HepG2 (cell line): ENCODE results near the gene XDH. TPM values are rescaled to one million over a fixed set of nuclear protein-coding genes. Genes with fewer than 3 reads are reported as not detected.

Experiments
- ATAC-seq: fragments of 200-7000 bp; cut with Tn5 transposase; 3 replicates; pipeline ENCODE4 v1.9.1; 2020; ENCODE audit warnings: mild to moderate bottlenecking, moderate library complexity
- BruUV-seq: library from RNA; stranded (reverse); fragments of 400-500 nt; replicated peaks from 2 replicates; lab custom pipeline; 2021; lab: Mats Ljungman, UMichigan
- CTCF ChIA-PET: fragments of 300-600 bp; formaldehyde crosslinking; extraction: SDS; loops from one replicate; lab custom pipeline; 2021; ENCODE audit warnings: low total read pairs, inconsistent platforms, low intra/inter-chr PET ratio; lab: Yijun Ruan, JAX
- POLR2A ChIA-PET: fragments of 350-600 bp; sonication (Branson Sonifier 250); formaldehyde crosslinking; loops from one replicate; lab custom pipeline; 2020; ENCODE audit warnings: antibody characterized with exemption, inconsistent platforms; lab: Yijun Ruan, JAX
- DNase-seq: peaks from one replicate; pipeline ENCODE4 v3.0.0-alpha.2; 2015; ENCODE audit warnings: low spot score
- FAIRE-seq: peaks from 3 replicates; lab custom pipeline; 2011; peaks lifted over from hg19 to GRCh38; lab: Jason Lieb, UNC
- H2AFZ ChIP-seq: one replicate; pipeline ENCODE4 v1.6.1; 2011; ENCODE audit warnings: low read length, inconsistent platforms
- H3K27ac ChIP-seq: fragments of 300-600 bp; 3 replicates; pipeline ENCODE4 v1.8.0; 2011; ENCODE audit warnings: mixed run types, mild to moderate bottlenecking, mixed read lengths, low read length, inconsistent platforms; ENCODE audit not compliant: insufficient read depth; ENCODE audit errors: extremely low read length
- H3K27me3 ChIP-seq, 2 experiments: fragments of 200-600 bp in 1 of 2; 2 replicates in 1 of 2; 3 replicates in 1 of 2; pipeline versions ENCODE4 v1.6.0 to v1.8.0; 2011; ENCODE audit warnings: low read length in 2 of 2, mild to moderate bottlenecking in 2 of 2, moderate library complexity in 2 of 2, inconsistent platforms in 1 of 2; ENCODE audit not compliant: insufficient read depth in 2 of 2, control insufficient read depth in 1 of 2
- H3K36me3 ChIP-seq, 2 experiments: fragments of 200-600 bp in 1 of 2; replicated peaks in 1 of 2; 2 replicates in 1 of 2; 3 replicates in 1 of 2; pipeline versions ENCODE4 v1.5.1 to v1.8.0; 2011; ENCODE audit warnings: low read length in 2 of 2, inconsistent platforms in 1 of 2; ENCODE audit not compliant: insufficient read depth in 2 of 2, control insufficient read depth in 1 of 2
- H3K4me1 ChIP-seq: 2 replicates; pipeline ENCODE4 v1.5.1; 2012; ENCODE audit warnings: low read length, inconsistent platforms; ENCODE audit not compliant: insufficient read depth
- H3K4me2 ChIP-seq: 2 replicates; pipeline ENCODE4 v1.6.0; 2011; ENCODE audit warnings: low read depth, low read length, inconsistent platforms
- H3K4me3 ChIP-seq, 3 experiments: fragments of 200-600 bp in 1 of 3; sonication (generic), shearing (Covaris generic) in 1 of 3; replicated peaks in 1 of 3; 2 replicates each; pipeline ENCODE4 v1.5.1; 2011 to 2016; ENCODE audit warnings: low read length in 3 of 3, inconsistent platforms in 2 of 3, low read depth in 2 of 3, mild to moderate bottlenecking in 2 of 3, control low read depth in 1 of 3, mixed read lengths in 1 of 3; ENCODE audit not compliant: insufficient read depth in 1 of 3
- H3K79me2 ChIP-seq: one replicate; pipeline ENCODE4 v1.6.1; 2011; ENCODE audit warnings: low read length, inconsistent platforms; ENCODE audit not compliant: insufficient read depth
- H3K9ac ChIP-seq: 2 replicates; pipeline ENCODE4 v1.6.0; 2011; ENCODE audit warnings: mild to moderate bottlenecking, low read depth, low read length, inconsistent platforms; ENCODE audit not compliant: insufficient read depth
- H3K9me3 ChIP-seq: 2 replicates; pipeline ENCODE4 v1.5.1; 2012; ENCODE audit warnings: mild to moderate bottlenecking, low read length
- H4K20me1 ChIP-seq: 2 replicates; pipeline ENCODE4 v1.6.0; 2011; ENCODE audit warnings: inconsistent platforms, mild to moderate bottlenecking, low read length, moderate library complexity; ENCODE audit not compliant: insufficient read depth
- AGO2 ChIP-seq: fragments of 200-400 bp; formaldehyde crosslinking; optimal IDR thresholded peaks from 2 replicates; pipeline ENCODE3; 2017; ENCODE audit warnings: mild to moderate bottlenecking, low read depth, low read length, moderate library complexity
- GZF1 ChIP-seq: sonication (generic); formaldehyde crosslinking; IDR thresholded peaks from 2 replicates; pipeline ENCODE4 v1.5.1; 2020; ENCODE audit warnings: mild to moderate bottlenecking, missing genetic modification reagents
- JARID2 ChIP-seq: sonication (generic); formaldehyde crosslinking; IDR thresholded peaks from 2 replicates; pipeline ENCODE4 v1.8.1; 2023; ENCODE audit warnings: missing genetic modification reagents, inconsistent platforms; ENCODE audit not compliant: insufficient replicate concordance
- PITX1 ChIP-seq: sonication (generic); formaldehyde crosslinking; IDR thresholded peaks from 2 replicates; pipeline ENCODE4 v1.5.1; 2020; ENCODE audit warnings: mild to moderate bottlenecking, missing genetic modification reagents
- SMARCC2 ChIP-seq: fragments of 450-650 bp; IDR thresholded peaks from 2 replicates; pipeline ENCODE4 v1.6.1; 2017; ENCODE audit warnings: antibody characterized with exemption, mild to moderate bottlenecking
- TSC22D2 ChIP-seq: sonication (generic); formaldehyde crosslinking; IDR thresholded peaks from 2 replicates; pipeline ENCODE4 v1.5.1; 2020; ENCODE audit warnings: missing genetic modification reagents, mild to moderate bottlenecking, borderline replicate concordance
- YY1 ChIP-seq: IDR thresholded peaks from 2 replicates; pipeline ENCODE4 v1.6.1; 2011; ENCODE audit warnings: low read length, low read depth, moderate library complexity, mild to moderate bottlenecking; ENCODE audit not compliant: insufficient read depth, insufficient replicate concordance
- ZBTB37 ChIP-seq: sonication (generic); formaldehyde crosslinking; IDR thresholded peaks from 2 replicates; pipeline ENCODE4 v1.4.0; 2020; ENCODE audit warnings: mild to moderate bottlenecking, missing genetic modification reagents
- ZNF253 ChIP-seq: sonication (generic); formaldehyde crosslinking; IDR thresholded peaks from 2 replicates; pipeline ENCODE4 v1.8.0; 2022; ENCODE audit warnings: mild to moderate bottlenecking, missing genetic modification reagents, borderline replicate concordance
- ZNF354B ChIP-seq: sonication (generic); formaldehyde crosslinking; IDR thresholded peaks from 2 replicates; pipeline ENCODE4 v1.8.0; 2022; ENCODE audit warnings: mild to moderate bottlenecking, missing genetic modification reagents
- ZNF362 ChIP-seq: sonication (generic); formaldehyde crosslinking; IDR thresholded peaks from 2 replicates; pipeline ENCODE4 v1.4.0; 2020; ENCODE audit warnings: missing genetic modification reagents, mild to moderate bottlenecking, borderline replicate concordance
- ZNF687 ChIP-seq: sonication (generic); formaldehyde crosslinking; IDR thresholded peaks from 2 replicates; pipeline ENCODE4 v1.5.1; 2020; ENCODE audit warnings: mild to moderate bottlenecking, missing genetic modification reagents, moderate library complexity
- ZNF766 ChIP-seq: sonication (generic); formaldehyde crosslinking; IDR thresholded peaks from 2 replicates; pipeline ENCODE4 v1.5.0; 2020; ENCODE audit warnings: missing genetic modification reagents, borderline replicate concordance
- WGBS: methylation state at CpG from one replicate; pipeline ENCODE4 v1.1.6; 2017; ENCODE audit warnings: low lambda C conversion rate; 5-methylcytosine and 5-hydroxymethylcytosine counted together
- in situ Hi-C: cut with HindIII; loops from 2 replicates; pipeline ENCODE4 v1.10.0; 2017; ENCODE audit warnings: low pct_unique_long_range_greater_than_20kb; ENCODE audit not compliant: extremely low pct_ligation_motif_present
- intact Hi-C: fragments of 100-400 bp; cut with micrococcal nuclease; formaldehyde crosslinking; loops from one replicate; pipeline ENCODE4 v1.10.0; 2022; ENCODE audit not compliant: unreplicated experiment
- polyA plus RNA-seq, 8 experiments: library from polyadenylated mRNA; depleted of rRNA in 3 of 8; stranded (reverse) in 7 of 8; unstranded in 1 of 8; fragments of >200 nt; fragmentation: Illumina TruSeq in 4 of 8; extraction: Trizol in 4 of 8; gene quantifications; 2 replicates each; pipeline versions ENCODE4 v1.2.1 to v1.2.3, GENCODE V29; 2011 to 2016; ENCODE audit warnings: low read depth in 4 of 8, missing spikeins in 1 of 8, mixed read lengths in 1 of 8; ENCODE audit not compliant: insufficient read depth in 1 of 8
- total RNA-seq, 5 experiments: library from RNA; depleted of rRNA; stranded (reverse); fragments of >200 nt; fragmentation: Illumina TruSeq; extraction: Trizol; gene quantifications; 2 replicates each; pipeline ENCODE4 v1.2.3, GENCODE V29; 2016; ENCODE audit warnings: low read depth in 1 of 5

Gene XDH
- total and polyA plus RNA-seq, 2 of the 13 experiments (the other 11 are each of a cell fraction or from before 2014, with no cell fraction given), result not detected

- H3K4me1 ChIP-seq, result no peaks in the 10 kb centered on the region
- H3K27me3 ChIP-seq, result 0 out of 5 replicates have a peak, but pooled peaks cover 0 to 3% of the 10 kb centered on the region in 2 experiments
- POLR2A ChIA-PET, result no interaction called here
- no peak for DNase-seq
- intact Hi-C loops (no loop called here), in situ Hi-C loops (no loop called here)
- CTCF ChIA-PET, result no interaction called here
- no peak overlapping the region for H3K4me2 ChIP-seq
- no peak overlapping the region for H3K4me3 ChIP-seq
- H3K27ac ChIP-seq, result no peak overlapping the region
- TF ChIP-seq ZNF253, result no peak
- TF ChIP-seq PITX1 (CRISPR knock-in tag), result no peak
- TF ChIP-seq AGO2, result no peak
- TF ChIP-seq YY1, result no peak
- no peaks in the 10 kb centered on the region for H3K36me3 ChIP-seq
- no peaks in the 10 kb centered on the region for H4K20me1 ChIP-seq
- no peak for FAIRE-seq
- H3K9ac ChIP-seq, result no peak overlapping the region
- WGBS, result 66% methylated on average over 5 of the region's 10 CpGs
- no peak for ATAC-seq
- no peaks in the 10 kb centered on the region for H3K79me2 ChIP-seq
- no peak overlapping the region for H2AFZ ChIP-seq
- BruUV-seq, result no TSS peak
- no peaks in the 10 kb centered on the region for H3K9me3 ChIP-seq
Observed at GRCh38 chr2:31372097-31372496, 42.4 kb downstream of the XDH start.

- Histone ChIP-seq H3K9ac (no peak overlapping the region), H3K79me2 (no peaks in the 10 kb centered on the region), H3K9me3 (no peaks in the 10 kb centered on the region), H3K27me3 (peaks cover 0 to 3% of the 10 kb centered on the region in 2 experiments; a peak in 1 of 5 replicates), H4K20me1 (no peaks in the 10 kb centered on the region), H3K4me2 (no peak overlapping the region), H3K4me3 (no peak overlapping the region), H2AFZ (no peak overlapping the region), H3K36me3 (no peaks in the 10 kb centered on the region), H3K27ac (no peak overlapping the region), H3K4me1 (no peaks in the 10 kb centered on the region)
- in situ Hi-C loops (no loop called here), intact Hi-C loops (no loop called here)
- WGBS, result 4% methylated on average over 3 of the region's 3 CpGs
- FAIRE-seq, result no peak
- ChIA-PET CTCF (no interaction called here), POLR2A (no interaction called here)
- DNase-seq, result no peak
- no TSS peak for BruUV-seq
- no peak for ATAC-seq
- TF ChIP-seq JARID2 (CRISPR knock-in tag) (no peak), ZNF687 (CRISPR knock-in tag) (no peak), TSC22D2 (no peak), GZF1 (no peak), ZNF766 (no peak), ZBTB37 (no peak), SMARCC2 (no peak), ZNF362 (no peak), ZNF354B (CRISPR knock-in tag) (no peak)
Observed at GRCh38 chr2:31371691-31372090, 42.9 kb downstream of the XDH start.
